GM19467 (cell line): ENCODE measurements around the gene SPATS2.
"Not testable (repeated sequence)": the region's sequence is repeated elsewhere in the genome, so short reads cannot be mapped to it uniquely, and the experiment has no call there.

Experiments
- ATAC-seq: cut with Tn5 transposase; IDR thresholded peaks from one replicate; pipeline ENCODE4 v1.9.1; 2021; ENCODE audit warnings: mild to moderate bottlenecking, moderate library complexity; ENCODE audit not compliant: unreplicated experiment

Gene SPATS2

DNA sequence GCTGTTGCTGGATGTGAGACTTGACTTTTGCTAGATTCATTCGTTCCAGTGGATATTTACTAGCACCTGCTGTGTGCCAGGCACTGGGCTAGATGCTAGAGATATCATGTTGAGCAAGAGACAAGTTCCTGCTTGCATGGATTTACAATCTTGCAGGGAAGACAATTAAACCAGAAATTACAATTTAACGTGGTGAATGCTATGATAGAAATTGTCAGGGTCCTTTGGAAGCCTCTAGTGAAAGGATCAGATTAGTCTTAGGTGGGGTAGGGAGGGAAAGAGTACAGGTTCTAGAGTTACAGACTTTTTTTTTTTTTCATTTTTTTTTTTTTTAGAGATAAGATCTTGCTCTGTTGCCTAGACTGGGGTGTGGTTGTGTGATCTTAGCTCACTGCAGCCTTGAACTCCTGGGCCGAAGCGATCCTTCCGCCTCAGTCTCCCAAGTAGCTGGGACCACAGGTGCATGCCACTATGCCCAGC lies 36.7 kb downstream of the SPATS2 start:
- no peak for ATAC-seq

DNA sequence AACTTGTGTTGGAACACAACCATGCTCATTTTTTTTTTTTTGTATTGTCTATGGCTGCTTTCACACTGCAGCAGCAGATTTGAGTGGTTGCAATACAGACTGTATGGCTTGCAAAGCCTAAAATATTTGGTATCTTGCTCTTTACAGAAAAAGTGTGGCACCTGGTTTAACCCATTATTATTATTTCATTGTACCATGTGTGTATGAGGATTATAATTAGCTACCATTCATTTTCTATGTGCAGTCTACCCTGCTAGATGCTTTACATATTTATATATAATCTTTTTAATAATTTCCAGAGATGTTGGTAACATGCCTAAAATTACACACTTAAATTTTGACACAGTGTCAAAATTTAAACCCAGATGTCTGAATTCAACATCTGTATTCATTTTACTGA lies 37.7 kb downstream of the SPATS2 start:
- no peak for ATAC-seq

DNA sequence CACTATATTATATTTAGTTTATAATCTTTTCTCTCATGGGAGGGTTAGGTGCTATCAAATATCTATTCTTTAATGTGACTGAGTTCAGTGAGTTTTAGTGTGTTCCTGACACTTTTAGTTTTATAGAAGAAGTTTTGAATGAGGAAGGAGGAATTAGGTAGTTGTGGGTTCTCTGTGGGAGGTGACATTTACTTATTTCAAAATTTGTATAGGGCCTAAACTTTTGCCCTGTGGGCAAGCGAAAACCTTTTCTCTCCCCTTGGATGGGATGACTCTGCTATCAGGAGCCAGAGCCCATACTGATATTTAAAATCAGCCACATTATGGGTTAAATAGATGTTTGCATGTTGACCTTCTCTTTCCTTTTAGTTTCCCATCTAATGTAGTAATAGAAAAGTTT lies 43.6 kb downstream of the SPATS2 start:
- no peak for ATAC-seq

DNA sequence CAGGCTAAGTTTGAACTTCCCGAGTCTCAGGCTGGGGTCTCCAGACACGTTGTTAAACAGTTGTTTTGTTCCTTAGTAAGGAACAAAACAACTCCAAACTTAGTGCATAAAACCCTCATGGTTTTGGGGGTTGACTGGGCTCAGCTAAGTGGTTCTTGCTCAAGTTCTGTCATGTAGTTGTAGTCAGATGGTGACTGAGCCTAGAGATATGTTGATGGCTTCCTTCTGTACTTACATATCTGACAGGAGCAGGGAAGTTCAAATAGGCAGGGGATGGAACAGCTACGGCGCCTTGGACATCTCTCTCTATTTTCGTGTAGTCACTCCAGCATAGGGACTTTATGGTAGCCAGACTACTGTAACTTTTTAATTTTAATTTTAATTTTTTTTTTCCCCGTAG lies 45.7 kb downstream of the SPATS2 start:
- no peak for ATAC-seq

DNA sequence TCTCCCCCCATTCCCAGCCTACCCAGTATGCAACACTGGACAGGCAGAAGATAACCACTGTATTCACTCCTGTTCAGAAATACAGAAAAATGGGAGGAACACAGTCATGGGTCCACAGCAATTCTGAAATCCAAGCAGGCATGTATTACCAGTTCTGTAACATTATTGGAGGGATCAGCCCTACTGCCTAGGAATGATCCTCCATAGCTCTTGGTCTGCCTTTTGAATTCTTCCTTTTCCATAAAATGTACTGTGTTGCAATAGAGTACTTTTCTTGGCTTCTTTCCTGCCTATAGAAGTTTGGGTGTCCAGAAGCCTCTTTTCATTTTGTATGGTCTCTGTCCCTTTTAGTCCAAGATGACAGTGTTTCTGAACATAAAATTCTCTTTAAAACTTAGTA lies 46.5 kb downstream of the SPATS2 start:
- ATAC-seq, result no peak

DNA sequence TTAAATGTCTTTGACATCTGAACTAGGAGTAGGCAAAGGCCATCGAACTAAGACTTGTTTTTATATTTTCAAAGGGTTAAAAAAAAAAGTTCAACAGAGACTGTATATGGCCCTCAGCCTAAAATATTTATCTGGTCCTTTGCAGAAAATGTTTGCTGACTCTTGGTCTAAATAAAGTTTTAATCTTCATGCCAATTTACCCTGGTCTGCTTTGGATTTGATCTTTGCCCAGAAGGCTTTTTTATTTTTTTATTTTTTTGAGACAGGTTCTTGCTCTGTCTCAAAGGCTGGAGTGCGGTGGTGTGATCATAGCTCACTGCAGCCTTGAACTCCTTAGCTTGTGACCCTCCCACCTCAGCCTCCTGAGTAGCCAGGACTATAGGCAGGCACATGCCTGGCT lies 47.1 kb downstream of the SPATS2 start:
- no peak for ATAC-seq

DNA sequence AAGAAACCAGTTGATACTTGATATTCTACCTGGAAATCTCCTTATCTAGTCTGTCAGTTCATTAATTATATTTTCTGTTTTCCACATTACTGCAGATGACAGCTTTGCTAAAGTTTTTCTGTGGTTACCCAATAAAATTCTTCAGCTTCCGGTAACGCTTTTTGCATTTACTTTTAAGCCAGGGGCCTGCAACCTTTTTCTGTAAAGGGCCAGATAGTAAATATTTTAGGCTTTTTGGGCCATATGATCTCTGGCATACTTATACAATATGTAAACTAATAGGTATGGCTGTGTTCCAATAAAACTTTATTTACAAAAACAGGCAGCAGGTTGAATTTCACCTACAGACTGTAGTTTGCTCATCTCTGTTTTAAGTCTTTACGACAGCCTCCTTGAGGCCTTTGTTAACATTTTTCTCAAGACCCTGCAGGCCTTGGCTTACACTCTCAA lies 48.3 kb downstream of the SPATS2 start:
- ATAC-seq, result no peak

DNA sequence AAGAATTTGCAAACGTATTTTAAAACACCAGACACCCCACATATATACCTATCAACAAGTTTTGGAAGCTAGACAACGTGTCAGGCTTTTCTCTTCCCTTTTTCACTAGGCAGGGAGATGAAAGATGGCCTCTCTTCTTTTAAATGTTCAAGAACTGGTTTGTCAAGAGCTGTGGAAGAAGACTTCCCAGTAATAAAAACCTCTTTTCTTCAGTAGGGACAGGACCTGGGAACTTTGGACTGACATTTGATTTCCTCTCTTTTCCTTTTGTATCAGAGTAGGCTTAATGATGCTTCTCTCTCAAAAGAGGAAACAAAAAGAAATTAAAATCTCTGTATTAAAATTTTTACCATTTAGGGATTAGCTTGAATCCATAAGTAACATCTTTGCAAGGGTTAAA lies 49.6 kb downstream of the SPATS2 start:
- no peak for ATAC-seq

DNA sequence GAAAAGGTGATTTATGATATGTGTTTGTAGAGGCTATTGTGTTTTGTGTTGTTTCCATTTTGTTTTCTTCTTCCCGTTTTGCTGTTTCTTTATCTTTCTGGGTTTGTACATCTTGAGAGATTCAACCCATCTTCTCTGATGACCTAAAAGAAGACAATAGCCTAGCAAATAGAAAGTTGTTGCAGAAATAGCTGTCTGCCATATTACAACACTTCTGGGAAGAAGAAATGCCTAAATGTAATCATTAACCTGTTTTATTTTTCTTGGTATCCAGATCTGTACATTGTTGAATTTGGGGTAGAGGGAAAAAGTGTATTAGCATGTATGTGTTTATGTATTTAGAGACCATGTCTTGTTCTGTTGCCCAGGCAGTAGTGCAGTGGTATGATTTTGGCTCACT lies 50.3 kb downstream of the SPATS2 start:
- ATAC-seq, result no peak

DNA sequence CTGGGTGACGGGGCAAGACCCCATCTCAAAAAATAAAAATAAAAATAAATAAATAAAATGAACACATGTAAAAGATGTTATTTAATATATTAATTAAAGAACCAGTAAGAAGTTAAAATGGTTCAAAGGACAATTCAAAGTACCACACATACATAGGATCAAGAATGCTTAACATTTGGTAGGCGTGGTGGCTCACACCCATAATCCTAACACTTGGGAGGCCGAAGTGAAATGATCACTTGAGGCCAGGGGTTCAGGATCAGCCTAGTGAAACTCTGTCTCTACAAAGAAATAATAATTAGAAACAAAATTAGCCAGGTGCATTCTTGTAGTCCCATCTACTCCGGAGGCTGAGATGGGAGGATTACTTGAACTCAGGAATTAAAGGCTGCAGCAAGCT lies 53.3 kb downstream of the SPATS2 start:
- ATAC-seq, result no peak

DNA sequence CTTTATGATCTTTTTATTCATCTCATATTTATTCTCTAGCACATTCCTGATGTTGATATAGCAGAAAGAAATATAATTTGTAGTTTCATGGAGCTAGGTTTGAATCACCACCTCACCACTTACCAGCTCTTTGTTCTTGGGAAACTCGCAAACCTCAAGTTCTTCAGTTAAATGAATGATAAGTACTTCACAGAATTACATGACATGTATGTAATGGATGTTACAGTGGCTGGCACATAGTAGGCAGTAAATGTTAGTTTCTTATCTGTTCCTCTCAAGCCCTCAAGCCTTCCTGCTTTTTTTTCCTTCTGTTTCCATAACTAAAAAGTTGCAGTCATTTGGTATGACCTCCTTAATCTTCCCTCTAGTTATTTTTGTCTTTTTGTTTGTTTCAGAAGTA lies 54.9 kb downstream of the SPATS2 start:
- ATAC-seq, result no peak

DNA sequence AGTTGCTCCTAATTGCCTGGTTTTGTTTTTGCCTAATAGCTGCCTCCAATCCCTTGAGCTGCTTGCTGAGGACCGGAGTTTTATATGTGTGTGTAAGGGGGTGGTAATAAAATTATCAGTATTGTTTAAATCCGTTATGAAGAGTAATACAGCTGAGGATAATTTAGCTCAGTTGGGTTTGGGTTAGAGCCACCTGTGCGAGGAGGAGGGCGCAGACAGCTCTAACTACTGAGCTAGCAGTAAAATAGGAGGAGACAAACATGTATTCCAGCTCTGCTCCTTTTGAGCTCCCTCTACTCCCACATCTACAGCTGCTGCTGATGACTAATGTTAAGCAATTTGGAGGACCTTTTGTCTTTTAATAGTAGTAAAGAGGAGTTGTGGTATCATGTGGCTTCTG lies 61.5 kb downstream of the SPATS2 start:
- no peak for ATAC-seq

DNA sequence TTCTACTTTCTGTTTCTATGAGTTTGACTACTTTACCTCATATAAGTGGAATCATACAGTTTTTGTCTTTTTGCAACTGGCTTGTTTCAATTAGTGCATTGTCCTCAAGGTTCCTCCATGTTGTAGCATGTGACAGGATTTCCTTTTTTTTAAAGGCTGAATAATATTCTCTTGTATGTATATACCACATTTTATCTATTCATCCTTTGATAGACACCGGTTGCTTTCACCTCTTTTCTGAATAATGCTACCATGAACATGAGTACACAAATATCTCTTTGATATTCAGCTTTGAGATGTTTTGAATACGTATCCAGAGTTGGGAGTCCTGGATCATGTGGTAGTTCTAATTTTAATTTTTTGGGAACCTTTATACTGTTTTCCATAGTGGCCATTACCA lies 65.4 kb downstream of the SPATS2 start:
- ATAC-seq, result no peak

DNA sequence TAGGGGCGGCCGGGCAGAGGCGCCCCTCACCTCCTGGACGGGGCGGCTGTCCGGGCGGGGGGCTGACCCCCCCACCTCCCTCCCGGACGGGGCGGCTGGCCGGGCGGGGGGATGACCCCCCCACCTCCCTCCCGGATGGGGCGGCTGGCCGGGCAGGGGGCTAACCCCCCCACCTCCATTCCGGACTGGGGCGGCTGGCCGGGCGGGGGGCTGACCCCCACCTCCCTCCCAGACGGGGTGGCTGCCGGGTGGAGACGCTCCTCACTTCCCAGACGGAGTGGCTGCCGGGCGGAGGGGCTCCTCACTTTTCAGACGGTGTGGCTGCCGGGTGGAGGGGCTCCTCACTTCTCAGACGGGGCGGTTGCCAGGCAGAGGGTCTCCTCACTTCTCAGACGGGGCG lies 69.5 kb downstream of the SPATS2 start:
- not testable (repeated sequence) for ATAC-seq

DNA sequence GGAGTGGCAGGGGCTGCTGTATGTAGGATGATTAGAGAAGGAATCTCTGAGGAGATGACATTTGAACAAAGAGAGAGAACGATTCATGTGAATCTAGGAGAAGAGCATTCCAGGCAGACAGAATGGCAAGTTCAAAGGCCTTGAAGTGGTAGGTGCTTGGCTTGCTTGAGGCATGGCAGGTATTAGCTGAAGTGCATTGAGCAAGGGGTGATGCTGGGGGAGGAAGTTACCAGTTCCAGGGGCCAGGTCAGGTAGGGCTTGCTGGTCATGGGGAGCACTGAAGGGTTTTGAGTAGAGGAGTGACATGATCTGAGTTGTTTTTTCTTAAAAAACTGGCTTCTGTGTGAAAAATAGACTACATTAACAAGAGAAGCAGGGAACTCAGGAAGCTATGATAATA lies 71.8 kb downstream of the SPATS2 start:
- no peak for ATAC-seq

DNA sequence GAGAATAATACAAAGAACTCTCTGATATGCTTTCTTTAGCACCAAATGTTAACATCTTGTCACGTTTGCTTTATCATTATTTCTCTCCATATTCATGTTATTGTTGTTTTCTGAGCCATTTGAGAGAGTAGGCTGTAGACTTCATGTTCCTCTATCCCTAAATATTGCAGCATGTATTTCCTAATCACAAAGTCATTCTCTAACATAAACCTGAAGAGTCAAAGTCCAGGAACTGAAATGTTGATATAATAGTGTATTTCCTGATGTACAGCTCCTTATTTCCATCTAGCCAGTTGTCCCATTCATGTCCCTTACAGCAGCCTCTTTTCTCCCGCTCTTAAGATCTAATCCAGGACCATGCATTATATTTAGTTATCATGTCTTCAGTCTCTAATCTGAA lies 72.8 kb downstream of the SPATS2 start:
- ATAC-seq, result no peak

DNA sequence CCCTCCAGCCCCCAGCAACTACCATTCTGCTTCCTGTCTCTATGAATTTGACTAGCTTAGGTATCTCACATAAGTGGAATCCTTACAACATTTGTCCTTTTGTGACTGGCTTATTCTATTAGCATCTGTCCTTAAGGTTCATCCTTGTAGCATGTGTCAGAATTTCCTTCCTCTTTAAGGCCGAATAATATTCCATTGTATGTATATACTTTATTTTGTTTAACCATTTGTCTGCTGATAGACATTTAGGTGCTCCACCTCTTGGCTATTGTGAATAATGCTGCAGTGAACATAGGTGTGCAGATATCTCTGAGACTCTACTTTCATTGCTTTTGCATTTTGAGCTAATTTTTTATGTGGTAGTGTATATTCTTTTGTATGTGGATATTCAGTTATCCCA lies 75.7 kb downstream of the SPATS2 start:
- ATAC-seq, result no peak

DNA sequence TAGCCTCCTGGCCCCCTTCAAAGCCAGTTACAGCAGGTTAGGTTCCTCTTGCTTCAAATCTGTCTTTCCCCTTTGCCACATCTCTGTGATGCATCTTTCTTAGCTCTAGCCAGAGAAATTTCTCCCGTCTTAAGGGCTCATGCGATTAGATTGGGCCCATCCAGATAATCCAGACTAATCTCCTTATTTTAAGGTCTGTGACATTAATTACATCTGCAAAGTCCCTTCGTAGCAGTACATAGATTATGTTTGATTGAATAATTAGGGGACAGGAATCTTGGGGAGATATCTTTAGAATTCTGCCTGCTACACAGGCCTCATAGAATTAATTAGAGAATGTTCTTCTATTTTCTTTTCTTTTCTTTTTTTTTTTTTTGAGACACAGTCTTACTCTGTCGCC lies 79.3 kb downstream of the SPATS2 start:
- ATAC-seq, result no peak

DNA sequence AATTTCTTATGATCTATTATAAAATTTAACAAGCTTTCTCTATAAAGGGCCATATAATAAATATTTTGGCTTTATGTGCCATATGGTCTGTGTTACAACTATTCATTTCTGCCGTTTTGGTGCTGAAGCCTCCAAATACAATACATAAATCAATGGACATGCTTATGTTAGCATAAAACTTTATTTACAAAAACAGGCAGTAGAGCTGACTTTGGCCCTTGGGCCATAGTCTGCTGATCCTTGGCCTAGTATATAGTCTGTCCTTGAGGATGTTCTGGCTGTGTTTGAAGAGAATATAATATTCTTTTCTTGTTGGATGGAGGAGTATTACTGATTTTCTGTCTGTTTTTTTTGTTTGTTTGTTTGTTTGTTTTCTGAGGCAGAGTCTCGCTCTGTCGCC lies 81.6 kb downstream of the SPATS2 start:
- no peak for ATAC-seq

DNA sequence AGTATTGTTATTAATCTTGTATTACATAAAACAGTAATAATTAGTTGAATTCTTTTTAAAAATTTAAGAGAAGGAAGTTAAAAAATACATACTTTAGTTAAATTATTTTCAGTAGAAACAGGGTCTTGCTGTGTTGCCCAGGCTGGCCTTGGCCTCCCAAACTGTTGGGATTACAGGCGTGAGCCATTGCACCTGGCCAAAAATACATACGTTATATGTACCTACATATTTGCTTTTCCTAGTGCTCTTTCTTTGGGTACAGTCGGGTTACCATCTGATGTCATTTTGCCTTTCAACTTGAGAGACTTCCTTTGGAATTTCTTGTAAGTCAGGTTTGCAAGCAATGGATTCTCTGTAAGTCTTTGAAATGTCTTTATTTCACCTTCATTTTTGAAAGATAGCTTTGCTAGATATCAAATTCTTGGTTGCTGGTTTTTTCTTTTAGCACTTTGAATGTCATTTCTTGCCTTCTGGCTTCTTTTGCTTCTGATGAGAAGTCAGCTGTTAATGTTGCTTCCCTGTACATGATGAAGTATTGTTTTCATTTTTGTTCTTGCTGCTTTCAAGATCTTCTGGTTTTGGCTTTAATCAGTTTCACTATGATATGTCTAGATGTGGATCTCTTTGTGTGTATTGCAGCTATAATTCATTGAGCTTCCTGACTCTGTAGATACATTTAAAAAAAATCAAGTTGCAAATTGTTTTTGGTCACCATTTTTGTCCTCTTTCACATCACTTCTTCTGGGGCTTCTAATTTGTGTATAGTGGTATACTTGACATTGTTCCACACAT lies 84.4 kb downstream of the SPATS2 start:
- no peak for ATAC-seq

DNA sequence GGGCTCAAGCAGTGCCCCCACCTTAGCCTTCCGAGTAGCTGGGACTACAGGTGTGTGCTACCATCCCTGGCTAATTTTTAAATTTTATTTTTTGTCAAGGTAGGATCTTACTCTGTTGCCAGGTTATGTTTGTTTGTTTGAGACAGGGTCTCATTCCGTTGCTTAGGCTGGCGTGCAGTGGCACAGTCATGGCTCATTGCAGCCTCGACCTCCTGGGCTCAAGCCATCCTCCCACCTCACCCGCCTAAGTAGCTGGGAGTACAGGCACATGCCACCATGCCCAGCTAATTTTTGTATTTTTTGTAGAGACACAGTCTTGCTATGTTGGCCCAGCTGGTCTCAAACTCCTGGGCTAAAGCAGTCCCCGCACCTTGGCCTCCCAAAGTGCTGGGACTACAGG lies 88.2 kb downstream of the SPATS2 start:
- ATAC-seq, result no peak

DNA sequence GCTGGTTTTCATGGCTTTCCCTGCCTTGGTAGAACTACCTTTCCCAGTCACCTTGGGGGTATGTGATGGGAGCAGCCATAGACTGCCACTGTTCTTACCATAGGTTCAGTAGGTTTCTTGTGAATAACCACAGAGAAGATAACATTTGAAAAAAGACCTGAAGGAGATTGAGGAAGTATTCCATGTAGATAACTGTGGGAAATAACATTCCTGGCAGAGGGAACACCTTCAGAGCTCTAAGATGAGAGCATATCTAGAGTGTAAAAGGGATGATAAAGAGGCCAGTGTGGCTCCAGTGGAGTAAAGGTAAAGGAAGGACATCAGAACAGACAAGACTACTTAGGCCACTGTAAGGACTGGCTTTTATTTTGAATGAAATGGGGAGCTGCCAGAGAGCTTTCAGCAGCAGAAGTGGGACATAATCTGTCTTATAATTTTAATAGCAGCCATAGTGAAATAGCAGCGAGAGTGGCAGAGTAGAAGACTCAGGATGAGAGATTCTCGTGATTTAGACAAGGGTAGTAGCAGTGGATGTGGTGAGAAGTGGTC lies 88.9 kb downstream of the SPATS2 start:
- no peak for ATAC-seq

DNA sequence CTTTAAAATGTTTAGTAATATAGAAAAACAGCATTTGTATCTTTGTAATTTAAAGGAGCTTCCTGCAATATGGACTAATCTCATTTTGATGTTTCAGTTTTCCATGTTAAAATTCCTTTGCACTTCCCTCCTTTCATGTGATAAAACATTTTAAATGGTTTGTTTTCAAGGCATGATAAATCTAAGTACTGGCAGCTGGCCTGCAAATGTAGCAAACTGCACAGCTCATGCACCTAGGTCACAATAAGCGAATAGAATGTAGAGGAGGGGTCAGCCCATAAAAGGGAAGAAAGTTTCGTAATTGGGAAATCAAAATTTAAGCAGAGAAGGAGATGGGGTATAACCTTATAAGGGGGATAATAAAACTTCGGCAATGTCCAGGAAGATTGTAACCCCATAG lies 91.6 kb downstream of the SPATS2 start:
- no peak for ATAC-seq
